ENCODE measurements around the gene HTT.
"Not testable (repeated sequence)": the region's sequence is repeated elsewhere in the genome, so short reads cannot be mapped to it uniquely, and the experiment has no call there.

Gene HTT

DNA sequence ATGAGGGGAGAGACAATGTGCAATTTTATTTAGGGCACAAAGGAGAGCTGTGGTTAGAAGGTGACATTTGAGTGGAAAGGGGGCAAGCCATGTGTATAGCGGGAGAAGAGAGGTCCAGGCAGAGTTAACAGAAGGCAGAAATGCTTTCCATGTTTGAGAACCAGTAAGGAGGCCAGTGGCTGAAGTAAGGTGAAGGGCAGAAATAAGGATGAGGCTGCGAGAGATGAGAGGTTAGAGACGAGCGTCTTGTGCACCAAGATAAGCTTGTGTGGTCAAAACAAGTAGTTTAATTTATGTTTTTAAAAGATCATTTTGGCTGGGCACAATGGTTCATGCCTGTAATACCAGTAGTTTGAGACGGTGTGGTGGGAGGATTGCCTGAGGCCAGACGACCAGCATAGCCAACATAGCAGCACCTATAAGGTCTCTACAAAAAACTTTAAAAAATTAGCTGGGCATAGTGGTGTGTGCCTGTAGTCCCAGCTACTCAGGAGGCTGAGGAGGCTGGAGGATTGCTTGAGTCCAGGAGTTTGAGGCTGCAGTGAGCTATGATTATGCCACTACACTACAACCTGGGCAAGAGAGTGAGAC is 8.5 kb downstream of the HTT start:
- DNase-seq (ENCODE audit: low read depth): no peak

DNA sequence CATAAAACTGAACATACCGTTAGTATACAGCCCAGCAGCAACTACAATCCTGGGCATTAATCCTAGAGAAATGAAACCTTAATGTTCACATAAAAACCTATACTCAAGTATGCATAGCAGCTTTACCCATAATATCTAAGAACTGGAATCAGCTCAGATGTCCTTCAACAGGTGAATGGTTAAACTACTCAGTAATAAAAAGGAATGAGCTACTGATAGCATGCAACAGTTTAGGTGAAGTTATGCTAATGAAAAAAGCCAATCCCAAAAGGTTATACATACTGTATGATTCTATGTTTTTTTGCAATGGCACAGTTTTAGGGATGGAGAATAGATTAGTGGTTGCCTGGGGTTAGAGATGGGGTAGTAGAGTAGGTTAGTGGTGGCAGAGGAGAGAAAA is 9.3 kb downstream of the HTT start:
- no peak for DNase-seq (ENCODE audit: low read depth)

DNA sequence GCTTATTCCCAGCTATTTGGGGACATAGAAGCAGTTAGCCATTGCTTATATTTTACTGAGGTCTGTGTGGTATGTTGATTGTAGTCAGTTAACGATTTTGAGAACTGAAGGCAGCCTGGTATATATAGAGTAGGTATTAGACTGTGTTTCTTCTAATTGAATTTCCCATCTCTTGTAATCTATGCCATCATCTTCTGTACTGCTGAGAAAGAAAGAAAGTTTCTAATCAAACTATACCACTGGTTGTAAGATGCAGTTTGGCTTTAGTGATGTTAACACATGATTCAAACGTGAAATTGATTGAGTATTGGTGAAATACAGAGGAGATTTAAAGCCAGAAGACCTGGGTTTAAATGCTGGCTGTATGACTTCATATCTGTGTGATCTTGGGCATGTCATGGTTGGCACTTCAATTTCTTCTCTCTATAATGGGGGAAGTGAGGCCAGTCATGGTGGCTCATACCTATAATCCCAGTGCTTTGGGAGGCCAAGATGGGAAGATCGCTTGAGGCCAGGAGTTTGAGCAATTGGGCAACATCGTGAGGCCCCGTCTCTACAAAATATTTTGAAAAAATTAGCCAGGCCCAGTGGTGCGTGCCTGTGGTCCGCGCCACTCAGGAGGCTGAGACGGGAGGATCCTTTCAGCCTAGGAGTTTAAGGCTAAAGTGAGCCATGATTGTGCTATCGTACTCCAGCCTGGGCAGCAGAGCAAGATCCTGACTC is 11.6 kb downstream of the HTT start:
- no peak for DNase-seq (ENCODE audit: low read depth)

DNA sequence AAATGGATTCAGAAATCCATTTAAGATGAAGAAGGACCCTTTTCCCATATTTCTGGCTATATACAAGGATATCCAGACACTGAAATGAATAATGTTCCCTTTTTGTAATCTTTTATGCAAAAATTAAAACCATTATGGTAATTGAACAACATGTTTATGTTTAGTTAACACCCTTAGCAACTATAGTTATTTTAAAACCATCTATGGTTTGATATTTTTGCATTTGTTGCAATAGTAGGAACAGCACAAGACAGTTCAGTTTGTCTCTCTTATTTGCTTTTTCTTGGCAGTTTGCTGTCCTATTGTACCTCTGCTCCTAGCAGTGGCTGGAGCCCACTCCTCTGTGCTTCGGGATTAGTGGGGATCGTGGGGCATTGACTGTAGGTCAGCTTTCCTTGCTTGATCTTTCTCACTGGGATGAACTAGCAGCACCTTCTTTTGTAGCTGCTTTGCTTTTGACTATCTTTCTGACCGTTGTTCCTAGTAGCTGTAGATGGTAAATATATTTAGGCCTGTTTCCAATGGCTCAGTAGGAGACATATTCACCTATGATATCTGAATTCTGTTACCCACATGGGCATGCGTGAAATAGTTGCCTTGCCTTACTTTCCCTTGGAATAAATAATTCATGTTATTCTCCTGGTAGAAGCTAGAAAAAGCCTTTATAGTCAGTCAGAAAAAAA is 12.8 kb downstream of the HTT start:
- DNase-seq (ENCODE audit: low read depth): no peak

DNA sequence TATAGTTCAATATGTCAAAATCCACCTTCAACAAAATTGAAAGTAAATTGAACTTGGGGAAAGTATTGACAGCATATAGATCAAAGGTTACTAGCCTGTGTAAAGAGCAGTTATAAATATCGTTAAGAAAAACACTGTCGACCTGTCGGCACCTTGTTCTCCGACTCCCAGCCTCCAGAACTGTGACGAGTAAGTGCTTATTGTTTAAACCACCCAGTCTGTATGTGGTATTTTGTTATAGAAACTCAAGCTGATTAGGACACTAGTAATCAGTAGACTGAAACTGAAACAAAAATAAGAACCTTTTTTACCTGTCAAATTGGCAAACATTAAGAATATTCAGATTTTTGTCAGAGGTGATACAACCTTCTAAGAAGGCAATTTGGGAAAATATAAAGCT is 17.0 kb downstream of the HTT start:
- no peak for DNase-seq (ENCODE audit: low read depth)

DNA sequence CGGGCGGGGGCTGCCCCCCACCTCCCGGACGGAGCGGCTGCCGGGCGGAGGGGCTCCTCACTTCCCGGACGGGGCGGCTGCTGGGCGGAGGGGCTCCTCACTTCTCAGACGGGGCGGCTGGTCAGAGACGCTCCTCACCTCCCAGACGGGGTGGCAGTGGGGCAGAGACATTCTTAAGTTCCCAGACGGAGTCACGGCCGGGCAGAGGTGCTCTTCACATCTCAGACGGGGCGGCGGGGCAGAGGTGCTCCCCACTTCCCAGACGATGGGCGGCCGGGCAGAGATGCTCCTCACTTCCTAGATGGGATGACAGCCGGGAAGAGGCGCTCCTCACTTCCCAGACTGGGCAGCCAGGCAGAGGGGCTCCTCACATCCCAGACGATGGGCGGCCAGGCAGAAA is 20.2 kb downstream of the HTT start:
- DNase-seq (ENCODE audit: low read depth): not testable (repeated sequence)

DNA sequence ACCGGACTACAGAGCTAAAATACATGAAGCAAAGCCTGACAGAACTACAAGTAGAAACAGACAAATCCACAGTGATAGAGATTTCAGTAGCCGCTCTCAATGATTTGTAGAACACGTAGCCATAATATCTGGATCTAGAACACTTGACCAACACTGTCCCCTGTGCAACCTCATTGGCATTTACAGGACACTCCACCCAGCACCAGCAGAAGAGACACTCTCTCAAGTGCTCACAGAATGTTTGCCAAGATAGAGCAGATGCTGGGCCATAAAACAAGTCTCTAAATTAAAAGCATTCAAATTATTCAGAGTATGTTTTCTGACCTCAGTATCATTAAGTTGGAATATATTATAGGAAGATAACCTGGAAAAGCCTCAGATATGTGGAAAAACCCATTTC is 21.7 kb downstream of the HTT start:
- DNase-seq (ENCODE audit: low read depth): no peak

DNA sequence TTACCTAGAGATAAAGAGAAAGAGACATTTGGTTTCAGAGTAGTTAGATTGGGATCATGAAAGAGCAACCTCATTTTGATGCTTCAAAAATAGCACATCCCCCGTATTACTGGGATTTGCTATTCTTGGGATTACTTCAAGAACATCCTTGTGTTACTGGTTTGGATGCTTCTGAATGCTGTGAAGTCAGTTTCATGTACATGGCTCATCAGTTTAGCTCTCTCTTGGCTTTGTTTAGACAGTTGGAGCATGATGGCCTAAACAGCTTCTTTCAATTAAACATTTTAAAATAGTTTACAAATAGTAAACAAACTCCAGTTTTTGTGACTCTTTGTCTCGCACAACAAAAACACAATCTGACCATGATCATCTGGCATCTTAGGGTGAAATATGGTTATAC is 23.9 kb downstream of the HTT start:
- DNase-seq (ENCODE audit: low read depth): no peak

DNA sequence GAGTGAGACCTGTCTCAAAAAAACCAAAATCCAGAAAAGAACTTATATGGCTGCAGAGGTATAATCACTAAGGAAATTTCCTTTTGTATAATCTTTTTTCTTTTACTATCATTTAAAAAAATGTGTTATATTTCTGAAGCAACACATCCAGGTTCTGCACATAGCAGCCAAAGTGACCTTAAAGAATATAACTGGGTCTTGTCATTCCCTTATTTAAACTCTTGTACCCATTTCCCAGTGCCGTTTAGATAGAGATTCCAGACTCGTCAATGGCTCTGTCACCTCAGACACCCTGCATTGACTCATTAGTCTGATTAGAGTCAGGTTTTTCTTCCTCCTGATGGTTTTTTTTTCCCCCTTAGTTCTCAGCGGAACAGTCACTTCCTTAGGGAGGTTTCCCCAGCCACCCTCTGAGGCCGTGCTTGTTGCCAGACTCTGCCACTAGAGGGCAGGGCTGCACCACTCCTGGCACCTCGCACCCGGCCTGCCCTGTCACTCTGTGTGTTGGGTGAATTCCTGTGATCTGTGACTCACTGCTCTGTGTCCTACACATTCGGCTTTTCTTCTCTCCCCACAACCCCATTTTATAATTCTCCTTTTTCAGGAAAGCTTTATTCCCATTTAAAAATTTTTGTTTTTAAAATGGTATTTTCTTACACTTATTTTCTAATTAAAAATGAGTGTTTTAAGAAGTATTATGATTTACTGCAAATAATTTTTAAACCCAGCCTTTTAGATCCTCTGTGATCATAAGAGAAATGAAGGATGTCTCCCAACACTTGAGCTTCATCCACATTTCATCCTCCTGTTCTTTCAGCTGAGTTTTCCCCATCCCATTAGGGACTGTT is 32.1 kb downstream of the HTT start:
- peak; percentile 77 for DNase-seq (ENCODE audit: low read depth)

DNA sequence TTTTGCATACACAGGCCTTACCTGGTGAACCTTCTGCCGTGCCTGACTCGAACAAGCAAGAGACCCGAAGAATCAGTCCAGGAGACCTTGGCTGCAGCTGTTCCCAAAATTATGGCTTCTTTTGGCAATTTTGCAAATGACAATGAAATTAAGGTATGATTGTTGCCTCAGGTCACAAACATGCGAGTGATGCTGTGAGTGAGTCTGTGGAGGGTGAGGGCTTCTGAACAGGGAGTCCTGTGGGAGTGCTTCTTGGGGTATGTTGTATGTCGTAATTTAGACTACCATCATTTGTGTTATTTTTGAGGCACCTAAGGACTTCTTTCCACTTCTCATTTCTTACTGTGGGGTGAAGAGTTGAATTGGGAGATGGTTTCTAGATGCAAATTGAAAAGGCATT is 32.8 kb downstream of the HTT start:
- DNase-seq (ENCODE audit: low read depth): no peak

DNA sequence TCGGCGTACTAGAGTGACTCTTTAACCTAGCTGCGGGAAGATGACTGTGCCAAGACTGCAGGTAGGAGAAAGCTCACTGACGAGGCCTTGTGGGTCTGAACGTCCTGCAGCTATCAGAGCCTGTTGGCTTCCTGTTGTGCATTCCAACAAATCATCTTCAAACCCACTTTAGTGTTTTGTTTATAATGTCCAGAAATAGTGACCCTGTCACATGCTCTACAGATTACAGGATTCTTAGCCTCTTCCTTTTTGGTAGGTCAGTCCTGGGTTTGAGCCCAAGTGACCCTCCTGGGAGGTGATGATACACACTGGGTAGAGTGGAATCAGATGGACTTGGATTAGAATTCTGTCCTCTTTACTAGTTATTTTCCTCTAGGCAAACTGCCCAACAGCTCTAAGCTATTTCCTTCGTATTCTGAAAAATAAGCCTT is 33.2 kb downstream of the HTT start:
- DNase-seq (ENCODE audit: low read depth): peak; percentile 53

DNA sequence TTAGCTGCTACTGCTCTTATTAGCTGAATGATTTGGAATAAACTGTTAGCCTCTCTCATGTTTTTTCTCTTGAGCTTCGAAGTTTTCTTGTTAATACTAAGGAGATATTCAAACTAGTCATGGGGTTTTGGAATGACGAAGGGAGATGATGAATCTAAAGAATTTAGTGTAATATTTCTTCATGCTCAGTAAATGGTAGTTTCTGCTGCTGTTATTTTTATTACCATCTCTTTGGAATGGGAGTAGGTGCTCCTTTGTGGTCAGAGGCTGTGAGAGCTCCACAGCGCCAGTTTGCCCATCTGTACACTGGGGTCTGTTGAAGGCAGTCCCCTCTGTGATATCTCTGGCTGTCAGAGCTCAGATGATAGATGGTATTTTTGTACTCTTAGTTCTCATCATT is 33.7 kb downstream of the HTT start:
- DNase-seq (ENCODE audit: low read depth): no peak

DNA sequence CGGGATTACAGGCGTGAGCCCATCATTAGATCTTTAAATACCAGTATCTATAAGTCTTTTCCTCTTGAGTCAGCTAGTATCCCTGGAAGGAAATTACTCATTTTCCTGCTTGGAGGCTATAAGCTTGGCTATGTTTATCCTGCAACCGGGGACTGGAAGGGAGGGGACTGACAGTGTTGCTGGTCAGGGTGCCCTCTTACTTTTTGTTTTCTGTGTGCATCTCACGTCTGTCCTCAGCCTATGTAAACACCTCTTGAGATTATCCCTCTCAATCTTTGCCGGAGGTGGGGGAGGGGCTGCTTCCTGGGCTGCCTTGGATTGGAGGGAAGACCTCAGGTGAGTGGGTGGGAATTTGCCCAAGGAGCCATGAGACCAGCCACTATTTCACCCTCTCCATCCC is 37.0 kb downstream of the HTT start:
- no peak for DNase-seq (ENCODE audit: low read depth)

DNA sequence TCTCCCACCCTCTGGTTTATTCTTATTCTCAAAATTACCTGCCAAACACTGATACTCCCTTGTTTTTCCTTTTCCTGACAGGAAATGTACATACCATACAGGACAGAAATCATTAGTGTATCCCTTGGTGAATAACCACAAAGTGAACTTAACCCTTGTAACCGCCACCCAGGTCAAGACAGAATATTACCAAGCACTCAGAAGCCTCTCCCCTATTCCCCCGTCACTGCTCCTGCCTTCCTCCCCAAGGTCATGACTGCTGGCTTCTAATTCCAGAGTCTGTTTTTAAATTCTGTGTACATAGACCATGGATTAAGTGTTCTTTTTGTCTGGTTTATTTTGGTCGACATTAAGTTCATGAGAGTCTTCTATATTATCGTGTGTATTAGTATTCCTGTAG is 37.7 kb downstream of the HTT start:
- DNase-seq (ENCODE audit: low read depth): no peak

DNA sequence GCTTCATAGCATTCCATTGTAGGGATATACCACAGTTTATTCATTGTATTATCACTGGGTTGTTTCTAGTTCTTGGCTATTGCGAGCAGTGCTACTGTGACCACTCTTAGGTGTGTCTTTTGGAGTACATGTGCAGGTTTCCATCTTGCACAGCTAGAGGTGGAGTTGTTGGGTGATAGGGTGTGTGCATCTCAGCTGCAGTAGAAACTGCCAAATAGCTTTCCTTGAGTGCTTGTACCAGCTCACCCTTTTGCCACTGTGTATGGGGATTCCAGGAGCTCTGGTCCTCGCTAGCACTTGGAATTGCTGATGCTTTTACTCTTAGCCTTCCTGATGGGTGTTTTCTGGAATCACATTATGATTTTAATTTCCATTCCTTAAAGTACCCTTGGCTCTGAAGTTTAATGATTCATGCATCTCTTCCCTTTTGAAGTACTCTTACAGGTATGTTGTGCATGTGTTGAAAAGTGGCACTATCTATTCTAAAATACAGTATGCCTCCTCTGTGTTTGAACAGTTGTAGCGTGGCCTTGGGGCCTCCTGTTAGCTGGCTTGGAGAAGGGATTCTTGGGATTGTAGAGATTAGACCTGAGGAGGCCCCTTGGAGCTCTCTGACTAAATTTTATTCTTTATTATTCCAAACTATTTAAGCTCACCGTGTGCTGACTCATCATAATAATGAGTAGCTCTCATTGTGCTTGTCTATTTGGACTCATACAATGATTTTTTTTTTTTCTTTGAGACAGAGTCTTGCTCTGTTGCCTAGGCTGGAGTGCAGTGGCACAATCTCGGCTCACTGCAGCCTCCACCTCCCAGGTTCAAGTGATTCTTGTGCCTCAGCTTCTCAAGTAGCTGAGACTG is 38.4 kb downstream of the HTT start:
- no peak for DNase-seq (ENCODE audit: low read depth)

DNA sequence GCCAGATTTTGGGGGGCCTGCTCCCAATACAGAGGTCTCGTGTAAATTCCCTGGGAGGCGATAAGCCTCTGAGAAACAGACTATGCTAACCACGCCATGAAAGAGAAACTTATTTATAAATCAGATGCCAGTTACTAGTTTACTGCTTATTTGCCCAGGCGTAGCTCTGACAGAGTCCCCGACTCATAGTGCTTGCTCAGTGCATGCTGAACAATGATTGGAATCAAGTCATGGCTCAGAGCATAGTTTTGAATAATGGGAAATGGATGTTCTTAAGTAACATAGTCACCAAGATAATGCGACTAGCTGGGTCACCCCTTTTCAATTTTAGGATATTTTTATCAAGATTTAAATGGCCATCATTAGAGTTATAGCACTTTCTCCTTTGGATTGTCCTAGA is 39.9 kb downstream of the HTT start:
- DNase-seq (ENCODE audit: low read depth): no peak

DNA sequence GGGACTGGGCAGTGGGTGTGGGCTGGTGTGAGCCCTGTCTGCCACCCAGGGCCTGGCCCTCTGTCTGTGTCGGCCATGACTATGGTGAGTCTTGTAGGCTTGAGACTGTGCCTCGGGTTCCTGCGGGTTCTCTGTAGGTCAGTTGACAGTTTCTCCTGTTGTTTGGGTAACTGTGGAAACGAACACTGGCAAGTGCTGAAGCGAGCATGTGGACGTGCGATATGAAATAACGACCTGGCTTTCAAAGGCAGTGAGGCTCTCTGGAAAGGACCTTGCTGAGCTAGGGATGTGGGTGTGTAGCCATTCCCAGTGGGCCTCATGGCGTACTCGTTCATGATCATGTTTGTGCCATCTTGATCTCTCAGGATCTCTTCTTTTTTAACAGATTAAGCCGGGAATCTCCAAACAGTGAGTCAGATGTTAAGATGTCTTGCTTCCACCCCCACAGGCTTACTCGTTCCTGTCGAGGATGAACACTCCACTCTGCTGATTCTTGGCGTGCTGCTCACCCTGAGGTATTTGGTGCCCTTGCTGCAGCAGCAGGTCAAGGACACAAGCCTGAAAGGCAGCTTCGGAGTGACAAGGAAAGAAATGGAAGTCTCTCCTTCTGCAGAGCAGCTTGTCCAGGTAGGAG is 41.3 kb downstream of the HTT start:
- no peak for DNase-seq (ENCODE audit: low read depth)

DNA sequence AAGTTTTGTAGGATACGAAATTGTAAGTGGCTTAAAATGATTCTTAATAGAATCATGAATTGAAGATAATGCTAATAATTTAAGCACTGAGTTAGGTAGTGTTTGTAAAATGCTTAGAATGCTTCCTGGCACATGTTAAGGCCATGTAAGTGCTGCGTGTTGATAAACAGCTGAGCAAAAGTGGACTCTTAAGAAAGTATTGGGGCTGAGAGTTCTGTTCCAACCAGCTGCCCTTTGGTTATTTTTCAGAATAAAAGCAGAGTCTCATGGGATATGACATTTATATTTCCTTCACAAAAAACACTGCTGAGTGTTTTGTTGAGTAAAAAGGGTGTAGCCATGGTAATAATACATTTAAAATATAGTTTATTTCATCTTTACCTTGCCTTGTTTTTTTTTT is 42.5 kb downstream of the HTT start:
- no peak for DNase-seq (ENCODE audit: low read depth)

DNA sequence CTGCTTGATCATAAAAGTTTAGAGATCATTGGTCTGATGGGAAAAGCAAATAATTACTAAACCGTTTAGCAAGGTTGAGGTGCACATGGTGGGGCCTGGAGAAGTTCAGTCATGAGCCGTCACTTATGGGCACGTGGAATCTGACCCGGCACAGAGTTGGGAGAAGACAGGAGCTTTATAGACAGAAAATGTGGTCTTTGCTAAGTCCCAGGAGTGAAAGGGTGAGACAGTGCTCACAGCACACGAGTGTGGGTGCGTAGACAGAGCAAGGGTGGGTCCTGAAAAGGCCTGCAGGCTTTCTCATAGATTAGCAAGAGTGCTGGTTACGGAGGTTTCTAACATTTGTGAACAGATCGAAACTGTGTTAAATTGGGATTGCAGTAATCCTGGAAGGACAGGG is 43.8 kb downstream of the HTT start:
- DNase-seq (ENCODE audit: low read depth): no peak

DNA sequence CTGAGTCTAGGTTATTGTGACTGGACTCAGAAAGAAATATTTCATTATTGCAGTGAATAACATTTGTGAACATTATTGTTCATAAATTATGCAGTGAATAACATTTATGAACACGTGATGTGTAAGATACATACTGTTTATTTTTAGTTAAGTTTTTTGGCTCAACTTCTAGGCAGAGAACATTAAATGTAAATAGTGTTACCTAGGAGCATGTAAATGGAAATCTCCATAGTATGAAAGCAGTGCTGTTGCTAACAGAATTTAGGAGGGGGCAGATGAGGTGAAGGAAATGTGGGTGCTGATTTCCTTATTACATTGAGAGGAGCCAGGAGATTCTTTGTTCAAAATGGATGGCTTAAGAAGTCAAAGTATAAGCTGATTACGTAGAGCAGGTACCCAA is 45.0 kb downstream of the HTT start:
- no peak for DNase-seq (ENCODE audit: low read depth)

DNA sequence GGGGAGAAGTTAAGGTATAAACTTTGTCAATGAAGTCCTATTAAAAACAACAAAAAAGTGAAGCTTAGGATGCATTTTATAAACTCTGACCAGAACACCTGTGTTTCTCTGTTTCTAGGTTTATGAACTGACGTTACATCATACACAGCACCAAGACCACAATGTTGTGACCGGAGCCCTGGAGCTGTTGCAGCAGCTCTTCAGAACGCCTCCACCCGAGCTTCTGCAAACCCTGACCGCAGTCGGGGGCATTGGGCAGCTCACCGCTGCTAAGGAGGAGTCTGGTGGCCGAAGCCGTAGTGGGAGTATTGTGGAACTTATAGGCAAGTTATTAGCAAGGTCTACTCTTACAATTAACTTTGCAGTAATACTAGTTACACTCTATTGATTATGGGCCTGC is 46.6 kb downstream of the HTT start:
- no peak for DNase-seq (ENCODE audit: low read depth)
